ENCODE data around the gene GCSH.

The GCSH gene

DNA sequence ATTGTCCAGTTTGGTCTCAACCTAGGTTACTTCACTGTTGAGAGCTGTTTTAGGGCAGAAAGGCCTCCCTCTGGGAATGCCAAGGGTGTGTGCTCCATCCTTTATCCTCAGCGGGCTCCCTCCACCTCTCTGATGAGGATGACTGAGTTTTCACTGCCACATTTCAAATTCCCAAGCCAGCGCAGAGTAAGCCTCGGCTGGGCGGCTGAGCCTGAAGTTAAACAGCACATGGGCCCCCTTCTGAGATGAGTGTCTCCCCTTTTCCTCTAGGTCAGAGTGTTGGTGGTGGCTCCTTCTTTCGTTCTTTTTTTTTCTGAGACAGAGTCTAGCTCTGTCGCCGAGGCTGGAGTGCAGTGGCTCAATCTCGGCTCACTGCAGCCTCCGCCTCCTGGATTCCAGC, 5.5 kb upstream of the GCSH start:
- no peak for DNase-seq

GRCh38 chr16:81099958-81100357, 3.8 kb upstream of the GCSH start:
- no peak for DNase-seq

DNA sequence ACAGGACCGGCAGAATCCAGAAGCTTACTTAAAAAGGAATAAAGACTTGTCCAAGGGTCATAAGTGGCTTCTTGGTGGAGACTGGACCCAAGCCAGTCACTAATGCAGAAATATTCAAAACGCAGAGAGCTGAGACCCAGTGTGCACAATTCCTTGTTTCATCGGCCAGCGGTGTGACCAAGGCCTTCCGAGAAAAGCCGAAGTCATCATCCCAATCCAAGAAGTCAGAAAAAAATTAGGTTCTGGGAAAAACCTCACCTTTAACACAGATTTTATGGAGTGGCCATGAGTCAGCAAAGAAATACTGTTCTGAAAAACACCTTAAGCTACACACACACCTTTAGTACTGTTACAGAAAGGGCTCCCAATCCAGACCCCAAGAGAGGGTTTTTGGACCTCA, 1.0 kb upstream of the GCSH start:
- no peak for DNase-seq

DNA sequence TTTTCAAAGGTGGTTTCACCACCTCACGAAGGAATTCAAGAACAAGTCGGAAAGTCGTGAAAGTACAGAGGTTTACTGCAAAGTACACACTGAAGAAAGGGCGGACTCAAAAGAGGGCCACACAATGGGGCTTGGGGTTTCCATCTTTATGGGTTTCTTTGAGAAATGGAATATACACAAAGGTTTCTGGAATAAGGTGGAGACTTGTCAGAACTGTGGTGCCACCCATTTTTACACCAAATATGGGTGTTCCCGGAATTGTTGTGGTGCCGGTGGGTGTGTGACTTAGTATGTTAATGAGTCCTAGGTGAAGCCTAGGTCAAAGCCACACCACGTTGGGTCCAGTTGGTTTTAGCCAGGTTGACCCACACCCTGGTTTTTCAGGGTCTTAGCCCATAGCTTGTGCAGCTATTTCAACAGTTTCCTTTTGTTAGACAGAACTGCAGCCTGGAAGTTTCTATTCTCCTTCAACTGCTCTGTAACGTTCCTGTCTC, 567 bp upstream of the GCSH start:
- DNase-seq = no peak

- no peak for DNase-seq
Observed at GRCh38 chr16:81095653-81095952, 592 bp downstream of the GCSH start.

- DNase-seq = no peak
Observed at GRCh38 chr16:81094771-81095251, 1.4 kb downstream of the GCSH start.

DNA sequence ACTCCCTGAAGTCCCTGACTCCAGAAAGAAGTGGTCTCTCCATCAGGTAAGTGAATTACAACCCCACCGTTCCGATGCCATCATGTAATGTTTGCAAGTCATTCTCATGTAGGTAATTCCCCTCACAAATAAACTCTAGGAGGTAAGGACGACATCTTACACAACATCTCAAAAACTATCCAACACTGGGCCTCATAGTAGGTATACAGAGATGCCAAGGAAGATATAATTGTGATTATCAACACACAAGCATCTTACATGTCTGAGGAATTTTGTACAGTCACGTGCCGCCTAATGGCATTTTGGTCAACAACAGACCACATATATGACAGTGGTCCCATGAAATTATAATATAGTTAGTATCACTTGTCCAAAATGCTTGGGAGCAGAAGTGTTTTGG, 7.4 kb downstream of the GCSH start:
- DNase-seq = no peak

- DNase-seq = no peak
Observed at GRCh38 chr16:81081014-81081413, 15.2 kb downstream of the GCSH start.

- no peak for DNase-seq
Observed at GRCh38 chr16:81080233-81080632, 16.0 kb downstream of the GCSH start.

- peak; percentile 95 for DNase-seq
Observed at GRCh38 chr16:81077076-81077940, 18.9 kb downstream of the GCSH start, which contains the start of gene C16orf46. C16orf46 (minus strand) TSS chr16:81077238; CDS start chr16:81063955, 13,283 bp downstream.

GRCh38 chr16:81076566-81077075, 19.6 kb downstream of the GCSH start:
- peak; percentile 89 for DNase-seq

DNA sequence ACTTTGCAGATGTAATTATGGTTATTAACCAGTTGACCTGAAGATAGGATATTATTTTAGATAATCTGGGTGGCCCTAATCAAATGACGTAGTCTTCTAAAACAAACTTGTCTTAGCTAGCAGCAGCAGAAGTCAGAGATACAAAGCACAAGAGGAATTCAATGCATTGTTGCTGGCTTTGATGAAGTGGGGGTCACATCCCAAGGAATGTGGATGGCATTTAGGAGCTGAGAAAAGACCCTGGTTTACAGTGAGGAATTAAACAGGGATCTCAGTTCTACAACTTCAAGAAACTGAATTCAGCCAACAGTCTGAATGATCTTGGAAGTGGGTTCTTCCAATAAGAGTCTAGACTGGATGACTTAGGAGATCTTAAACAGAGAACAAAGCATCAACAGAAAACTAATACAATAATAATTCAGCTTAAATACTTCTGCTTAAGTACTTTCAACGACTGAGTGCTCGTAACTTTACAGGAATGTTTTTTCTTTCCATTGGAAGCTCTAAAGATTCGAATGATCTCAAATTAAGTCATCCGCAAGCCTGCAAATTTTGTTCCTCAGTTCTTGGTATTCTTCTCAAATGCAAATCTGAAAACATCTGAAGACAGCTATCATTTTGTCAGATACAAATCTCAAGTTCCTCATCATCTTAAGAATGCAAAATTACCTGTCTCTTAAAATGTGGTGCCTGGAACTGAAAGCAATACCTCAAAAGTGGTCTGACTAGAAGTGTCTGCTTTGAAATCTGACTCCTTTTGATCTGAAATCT, 22.4 kb downstream of the GCSH start:
- DNase-seq = no peak

DNA sequence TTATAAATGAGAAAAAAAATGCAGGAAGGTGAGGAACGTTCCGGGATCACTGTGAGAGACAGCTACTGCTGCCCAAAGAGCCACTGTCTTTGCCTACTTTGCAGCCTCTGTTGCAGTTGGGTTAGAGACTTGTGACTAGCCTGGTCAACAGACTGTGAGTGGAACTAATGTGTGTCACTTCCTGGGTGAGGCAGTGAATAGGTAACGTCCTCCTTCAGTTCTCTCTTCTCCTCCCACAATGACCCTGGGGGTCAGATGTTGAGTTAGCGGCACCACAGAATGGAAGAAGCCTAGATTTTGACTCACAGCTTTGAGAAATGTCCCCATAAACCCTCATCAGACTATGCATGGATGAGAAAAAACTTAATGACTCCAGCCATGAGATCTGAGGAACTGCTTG, 24.4 kb downstream of the GCSH start:
- no peak for DNase-seq

- DNase-seq = no peak
Observed at GRCh38 chr16:81070979-81071378, 25.2 kb downstream of the GCSH start.

DNA sequence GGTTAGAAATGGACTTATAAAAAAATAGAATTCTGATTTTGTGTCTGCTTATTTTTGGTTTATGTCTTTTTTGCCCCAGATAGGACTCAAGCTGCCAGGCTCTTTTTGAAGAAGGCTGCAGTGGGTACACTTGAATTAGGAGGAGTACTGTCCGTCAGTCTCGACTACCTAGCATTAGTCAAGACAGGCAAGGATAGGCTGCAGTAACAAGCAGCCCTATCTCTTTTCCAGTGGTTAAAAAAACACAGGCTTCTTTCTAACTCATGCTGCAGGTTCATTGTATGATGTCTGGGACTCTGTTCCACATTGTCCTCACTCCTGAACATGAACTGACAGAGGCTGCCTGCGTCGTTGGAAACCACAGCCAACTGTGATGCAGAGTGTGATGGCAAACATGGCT, 27.1 kb downstream of the GCSH start:
- no peak for DNase-seq

GRCh38 chr16:81067166-81067565, 29.0 kb downstream of the GCSH start:
- DNase-seq = no peak

DNA sequence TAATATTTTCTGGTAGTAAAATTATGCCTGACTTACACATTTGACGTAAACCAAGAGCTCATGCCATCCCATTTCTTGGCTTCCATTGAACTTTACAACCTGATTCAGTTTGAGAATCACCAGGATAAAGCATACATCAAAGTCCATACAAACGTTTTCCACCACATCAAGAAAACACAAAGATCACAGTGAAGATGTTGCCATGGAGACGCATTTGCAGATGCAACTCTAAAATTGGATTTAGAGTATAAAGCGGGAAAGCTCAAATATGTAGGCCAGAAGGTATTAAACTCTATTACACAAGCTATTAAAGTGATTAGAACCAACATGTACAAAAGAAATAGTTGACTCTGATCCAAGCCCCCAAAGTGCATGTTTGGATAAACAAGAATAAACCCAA, 29.5 kb downstream of the GCSH start:
- no peak for DNase-seq

- no peak for DNase-seq
Observed at GRCh38 chr16:81061871-81062608, 34.2 kb downstream of the GCSH start.

GRCh38 chr16:81061307-81061640, 34.9 kb downstream of the GCSH start:
- DNase-seq = no peak

- no peak for DNase-seq
Observed at GRCh38 chr16:81060576-81061306, 35.5 kb downstream of the GCSH start.

DNA sequence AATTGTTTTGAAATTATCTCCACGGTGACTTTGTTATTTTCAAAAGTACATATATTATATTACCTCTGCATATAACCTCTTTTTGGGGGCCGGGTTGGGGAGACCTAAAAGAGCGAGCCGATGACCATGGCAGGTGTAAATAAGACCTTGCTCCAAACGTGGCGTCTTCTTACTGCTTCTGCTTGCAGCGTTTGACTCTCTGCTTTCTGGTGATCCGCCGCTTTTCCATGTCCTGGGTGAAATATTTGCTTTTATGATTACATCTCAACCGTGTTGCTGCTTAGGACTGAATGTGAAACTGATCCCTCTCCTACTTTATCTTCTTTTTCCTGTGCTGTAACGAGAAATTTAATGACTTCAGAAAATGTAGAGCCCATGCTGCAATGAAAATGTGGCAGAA, 42.4 kb downstream of the GCSH start:
- DNase-seq = no peak

DNA sequence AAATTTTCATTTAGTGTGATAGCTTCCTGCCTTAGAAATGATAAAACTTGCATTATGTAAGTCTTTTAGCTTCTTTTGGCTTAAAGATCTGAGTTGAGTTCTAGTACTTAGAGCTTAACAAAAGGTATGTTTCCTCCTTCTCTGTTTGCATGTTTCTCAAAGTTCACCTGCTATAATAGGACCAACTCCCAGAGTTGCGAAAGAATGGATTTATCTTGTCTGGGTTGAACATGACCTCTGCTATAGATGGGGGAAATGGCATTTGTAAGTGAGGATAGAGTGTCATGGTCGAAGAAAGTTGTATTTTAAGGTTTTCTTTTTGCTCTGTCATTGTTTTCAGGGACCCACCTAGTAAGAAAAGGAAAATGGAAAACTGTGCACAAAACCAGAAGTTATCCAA, 53.4 kb downstream of the GCSH start:
- no peak for DNase-seq

DNA sequence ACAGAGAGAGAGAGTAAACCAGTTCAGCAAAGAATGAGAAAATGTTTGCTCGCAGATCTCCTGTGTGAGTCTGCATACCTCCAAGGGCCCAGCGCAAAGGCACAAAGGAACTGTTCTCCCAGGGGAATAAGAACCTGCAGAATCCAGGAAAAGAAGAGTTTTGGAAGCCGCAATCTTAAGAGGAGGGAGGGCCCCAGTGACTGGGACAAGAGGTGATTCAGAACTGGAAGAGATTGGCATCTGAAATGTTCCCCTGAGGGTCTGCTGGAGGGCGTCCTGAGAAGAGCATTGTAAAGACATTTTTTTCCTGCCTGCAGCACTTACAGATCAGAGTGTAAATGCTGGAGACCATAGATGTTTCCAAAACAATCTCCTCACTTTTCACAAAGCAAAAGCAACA, 54.5 kb downstream of the GCSH start:
- DNase-seq = no peak

All from CD4-positive, alpha-beta T cell treated with Interferon gamma for 1 hour (primary cell).